CD4-positive, alpha-beta T cell (primary cell): ENCODE results near the gene IGIP. TPM values are rescaled to one million over a fixed set of nuclear protein-coding genes. Genes with fewer than 3 reads are reported as not detected.

ENCODE experiments used
- ATAC-seq: fragments of 200-7000 bp; cut with Tn5 transposase; one replicate; pipeline ENCODE4 v1.10.0; 2022; ENCODE audit warnings: mild to moderate bottlenecking; ENCODE audit not compliant: poor library complexity
- CTCF ChIA-PET: fragments of 350-600 bp; sonication (Branson Sonifier 250); formaldehyde crosslinking; loops from one replicate; lab custom pipeline; 2021; ENCODE audit warnings: antibody characterized with exemption, inconsistent platforms; lab: Charles Lee
- POLR2A ChIA-PET: fragments of 350-600 bp; sonication (Branson Sonifier 250); formaldehyde crosslinking; loops from one replicate; lab custom pipeline; 2021; ENCODE audit warnings: antibody characterized with exemption, inconsistent platforms; lab: Charles Lee
- DNase-seq, 14 experiments: peaks; one replicate each; pipeline ENCODE4 v3.0.0-alpha.2; 2013 to 2020; ENCODE audit warnings: mixed read lengths in 2 of 14
- H3K27ac ChIP-seq, 2 donors: one replicate each; pipeline versions ENCODE4 v1.5.1 to v1.7.0; 2013; ENCODE audit warnings: low read length in 2 of 2, low read depth in 1 of 2, mild to moderate bottlenecking in 1 of 2
- H3K27me3 ChIP-seq, 2 experiments: 1 replicate in 1 of 2; 2 replicates in 1 of 2; pipeline versions ENCODE4 v1.6.1 to v1.7.0; 2013; ENCODE audit warnings: low read length in 2 of 2, control low read depth in 1 of 2, mild to moderate bottlenecking in 1 of 2, moderate library complexity in 1 of 2; ENCODE audit not compliant: insufficient read depth in 2 of 2, control insufficient read depth in 1 of 2
- H3K36me3 ChIP-seq: one replicate; pipeline ENCODE4 v1.6.1; 2013; ENCODE audit warnings: low read length, control low read depth; ENCODE audit not compliant: insufficient read depth
- H3K4me1 ChIP-seq: one replicate; pipeline ENCODE4 v1.6.1; 2013; ENCODE audit warnings: low read length, control low read depth; ENCODE audit not compliant: insufficient read depth
- H3K4me3 ChIP-seq: one replicate; pipeline ENCODE4 v1.5.1; 2013; ENCODE audit warnings: mild to moderate bottlenecking, low read length, moderate library complexity
- H3K9me3 ChIP-seq, 2 experiments: 1 replicate in 1 of 2; 2 replicates in 1 of 2; pipeline versions ENCODE4 v1.6.1 to v1.7.0; 2013; ENCODE audit warnings: low read length in 2 of 2, mild to moderate bottlenecking in 2 of 2, control low read depth in 1 of 2, moderate library complexity in 1 of 2; ENCODE audit not compliant: control insufficient read depth in 1 of 2, insufficient read depth in 1 of 2
- H3K27ac Mint-ChIP-seq: one replicate; pipeline ENCODE4 v1.8.0; 2020; ENCODE audit warnings: mixed read lengths
- H3K27me3 Mint-ChIP-seq: one replicate; pipeline ENCODE4 v1.8.0; 2021; ENCODE audit warnings: mixed read lengths
- H3K36me3 Mint-ChIP-seq: one replicate; pipeline ENCODE4 v1.8.0; 2021; ENCODE audit warnings: low read depth, mixed read lengths
- H3K4me1 Mint-ChIP-seq: one replicate; pipeline ENCODE4 v1.8.0; 2021; ENCODE audit warnings: low read depth, mixed read lengths
- H3K4me3 Mint-ChIP-seq: one replicate; pipeline ENCODE4 v1.8.0; 2020; ENCODE audit warnings: mild to moderate bottlenecking, mixed read lengths
- H3K9me3 Mint-ChIP-seq: one replicate; pipeline ENCODE4 v1.8.0; 2020; ENCODE audit warnings: mixed read lengths
- CTCF ChIP-seq: fragments of 200-600 bp; IDR thresholded peaks from one replicate; pipeline ENCODE4 v1.8.0; 2022; ENCODE audit warnings: antibody characterized with exemption, mild to moderate bottlenecking
- intact Hi-C, 2 experiments: fragments of 100-400 bp; cut with DNase I in 1 of 2; cut with micrococcal nuclease in 1 of 2; formaldehyde crosslinking; loops; one replicate each; pipeline versions ENCODE4 v1.15.1 to v1.9.0; 2023 to 2025; cut with DNase I, micrococcal nuclease
- total RNA-seq, 174 experiments: library from RNA in 2 of 174; stranded (reverse) in 2 of 174; gene quantifications; one replicate each; pipeline ENCODE4 v1.2.3 and lab custom pipeline; 2021 to 2026

Gene IGIP
- total RNA-seq, 2 experiments from 2014 or later: 1.5 TPM

GRCh38 chr5:140094889-140095288 lies 30.8 kb upstream of the IGIP start:
- peaks cover 10% of the 10 kb centered on the region for H3K9me3 Mint-ChIP-seq
- CTCF ChIA-PET: interaction anchor here (0.6 kb wide), 1 partner anchor 14 kb away, joined by 4 read pairs; no protein-coding TSS in a partner anchor
- Histone ChIP-seq H3K9me3 (peaks cover 0 to 15% of the 10 kb centered on the region in 2 experiments), H3K36me3 (no peaks in the 10 kb centered on the region), H3K4me1 (no peaks in the 10 kb centered on the region), H3K4me3 (no peak overlapping the region), H3K27ac (no peak overlapping the region), H3K27me3 (peaks cover 2 to 12% of the 10 kb centered on the region in 2 experiments)
- POLR2A ChIA-PET: no interaction called here
- no peaks in the 10 kb centered on the region for H3K4me1 Mint-ChIP-seq
- TF ChIP-seq CTCF: no peak
- DNase-seq (no peak), ATAC-seq (no peak)
- no peaks in the 10 kb centered on the region for H3K36me3 Mint-ChIP-seq
- no peak overlapping the region for H3K4me3 Mint-ChIP-seq
- H3K27ac Mint-ChIP-seq: no peak overlapping the region
- intact Hi-C loops: no loop called here
- peaks cover 14% of the 10 kb centered on the region for H3K27me3 Mint-ChIP-seq

GRCh38 chr5:140101179-140101578 lies 24.6 kb upstream of the IGIP start:
- Mint-ChIP-seq H3K27ac (no peak overlapping the region), H3K4me3 (no peak overlapping the region), H3K4me1 (peaks cover 4% of the 10 kb centered on the region), H3K27me3 (peaks cover 18% of the 10 kb centered on the region), H3K36me3 (no peaks in the 10 kb centered on the region), H3K9me3 (no peaks in the 10 kb centered on the region)
- H3K4me3 ChIP-seq: no peak overlapping the region
- H3K27me3 ChIP-seq: no peaks in the 10 kb centered on the region
- POLR2A ChIA-PET: no interaction called here
- H3K9me3 ChIP-seq: no peaks in the 10 kb centered on the region
- CTCF ChIA-PET: no interaction called here
- H3K27ac ChIP-seq: no peak overlapping the region
- H3K36me3 ChIP-seq: no peaks in the 10 kb centered on the region
- H3K4me1 ChIP-seq: no peaks in the 10 kb centered on the region
- ATAC-seq (no peak), DNase-seq (no peak)
- intact Hi-C loops: loop anchor here in 1 of 2 experiments (10.0 kb wide), 2 partner anchors 204 to 534 kb away; partner anchors contain the start of genes CD14, PFDN1 and TMCO6
- no peak for TF ChIP-seq CTCF

- intact Hi-C loops: loop anchor here in 1 of 2 experiments (10.0 kb wide), 2 partner anchors 202 to 532 kb away; partner anchors contain the start of genes CD14, PFDN1 and TMCO6
These were observed 22.6 kb upstream of the IGIP start for GRCh38 chr5:140103154-140103553.

More at GRCh38 chr5:140103154-140103553, 22.6 kb upstream of the IGIP start:
- Mint-ChIP-seq H3K27ac (no peak overlapping the region), H3K4me1 (peaks cover 21% of the 10 kb centered on the region), H3K4me3 (no peak overlapping the region), H3K36me3 (peaks cover 11% of the 10 kb centered on the region), H3K9me3 (no peaks in the 10 kb centered on the region), H3K27me3 (peaks cover 18% of the 10 kb centered on the region)
- no peak for TF ChIP-seq CTCF
- H3K36me3 ChIP-seq: no peaks in the 10 kb centered on the region
- no peaks in the 10 kb centered on the region for H3K9me3 ChIP-seq
- H3K4me1 ChIP-seq: peaks cover 9% of the 10 kb centered on the region
- CTCF ChIA-PET: interaction anchor here (1.0 to 1.7 kb wide), 2 partner anchors 10 to 41 kb away, joined by 3 to 4 read pairs; no protein-coding TSS in a partner anchor
- POLR2A ChIA-PET: interaction anchor here (0.8 kb wide), 1 partner anchor 14 kb away, joined by 3 read pairs; no protein-coding TSS in a partner anchor
- no peaks in the 10 kb centered on the region for H3K27me3 ChIP-seq
- no peak overlapping the region for H3K27ac ChIP-seq
- DNase-seq: no peak
- no peak for ATAC-seq
- no peak overlapping the region for H3K4me3 ChIP-seq
